ENCODE data around the gene AHNAK. TPM values are rescaled to one million over a fixed set of nuclear protein-coding genes. Genes with fewer than 3 reads are reported as not detected.
A peak's percentile ranks its signal among the peaks of the same experiment; 100 is the strongest.

AHNAK gene
- total RNA-seq, 4 donors from 2014 or later, result 227 to 400 (median 288) TPM

- Histone ChIP-seq H3K9me3 (no peaks in the 10 kb centered on the region), H3K4me3 (replicated peaks in 1 of 3) (no peak overlapping the region), H3K4me1 (peaks cover 61 to 71% of the 10 kb centered on the region in 2 donors), H3K27ac (peak overlapping the region; percentile 83 to 96 (median 91)), H3K36me3 (peaks cover 16 to 20% of the 10 kb centered on the region in 2 donors), H3K27me3 (no peaks in the 10 kb centered on the region)
- DNase-seq, result no peak
- TF ChIP-seq CTCF (IDR thresholded peaks at IDR 0.05), result no peak
- intact Hi-C loops (cut with DNase I), result no loop called here
- 49 to 63% methylated on average over 3 of the region's 3 CpGs for WGBS, 2 donors
Measured at GRCh38 chr11:62556875-62557631, 10.4 kb upstream of the AHNAK start.

- Histone ChIP-seq H3K9me3 (no peaks in the 10 kb centered on the region), H3K27ac (peak overlapping the region; percentile 83 to 96 (median 91)), H3K4me1 (peaks cover 69 to 79% of the 10 kb centered on the region in 2 donors), H3K4me3 (replicated peaks in 1 of 3) (no peak overlapping the region), H3K27me3 (no peaks in the 10 kb centered on the region), H3K36me3 (peaks cover 16 to 20% of the 10 kb centered on the region in 2 donors)
- intact Hi-C loops (cut with DNase I), result no loop called here
- WGBS, 2 donors, result 10 to 13% methylated on average over 13 to 14 of the region's 14 CpGs
- TF ChIP-seq CTCF (IDR thresholded peaks at IDR 0.05) (peak in 1 of 6 experiments; percentile 13), POLR2A (IDR thresholded peaks at IDR 0.05) (peak in 1 of 2 donors; percentile 46)
- DNase-seq, result peak; percentile 93 to 96
Measured at GRCh38 chr11:62556108-62556874, 9.7 kb upstream of the AHNAK start.

GRCh38 chr11:62555464-62556107, 9.0 kb upstream of the AHNAK start:
- TF ChIP-seq POLR2A (IDR thresholded peaks at IDR 0.05), result no peak
- no peak for TF ChIP-seq CTCF (IDR thresholded peaks at IDR 0.05)
- no peaks in the 10 kb centered on the region for H3K27me3 ChIP-seq
- no peaks in the 10 kb centered on the region for H3K9me3 ChIP-seq
- peaks cover 66 to 80% of the 10 kb centered on the region in 2 donors for H3K4me1 ChIP-seq
- H3K4me3 ChIP-seq (replicated peaks in 1 of 3), result no peak overlapping the region
- intact Hi-C loops (cut with DNase I), result no loop called here
- peak overlapping the region; percentile 83 to 96 (median 91) for H3K27ac ChIP-seq
- 25 to 32% methylated on average over 4 of the region's 4 CpGs for WGBS, 2 donors
- peak in 1 of 2 donors; percentile 36 for DNase-seq
- H3K36me3 ChIP-seq, result peaks cover 16 to 20% of the 10 kb centered on the region in 2 donors

DNA sequence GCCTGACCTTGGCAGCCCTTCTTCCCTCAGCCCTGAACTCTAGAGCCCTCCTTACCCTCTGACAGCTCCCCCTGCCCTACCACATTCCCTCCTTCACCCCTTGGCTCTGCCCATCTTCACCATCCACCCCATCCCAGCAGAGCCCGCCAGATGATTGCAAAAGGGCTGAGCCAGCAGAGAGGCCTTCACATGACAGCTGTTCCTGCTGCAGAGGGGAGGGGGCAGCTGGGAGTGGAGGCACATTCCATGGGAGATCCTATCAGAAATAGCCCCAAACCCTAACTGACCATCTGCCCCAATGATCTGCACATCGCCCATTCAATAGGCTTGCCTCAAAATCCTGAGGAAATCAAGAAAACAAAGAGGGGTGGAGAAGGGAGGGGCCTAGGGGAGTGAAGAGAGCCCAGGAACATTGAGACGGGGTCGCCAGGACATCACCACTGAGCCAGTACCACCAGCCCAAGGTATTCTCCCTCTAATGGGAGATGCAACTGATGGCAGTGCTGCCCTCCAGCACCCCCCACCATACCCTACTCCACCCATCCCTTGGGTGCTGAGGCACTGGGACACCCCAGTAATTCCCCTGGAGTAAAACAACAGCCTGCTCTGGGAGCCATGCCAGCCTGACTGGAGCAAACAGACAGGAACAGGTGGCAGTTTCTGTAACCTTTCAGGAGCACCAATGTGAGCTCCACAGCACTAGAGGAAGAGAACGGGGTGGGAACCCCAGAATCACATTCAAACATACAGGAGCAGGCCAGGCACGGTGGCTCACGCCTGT, 8.0 kb upstream of the AHNAK start:
- H3K27ac ChIP-seq, result peak overlapping the region; percentile 83 to 96 (median 91)
- intact Hi-C loops (cut with DNase I), result no loop called here
- H3K4me3 ChIP-seq (replicated peaks in 1 of 3), result no peak overlapping the region
- no peaks in the 10 kb centered on the region for H3K27me3 ChIP-seq
- TF ChIP-seq POLR2A (IDR thresholded peaks at IDR 0.05) (no peak), CTCF (IDR thresholded peaks at IDR 0.05) (no peak)
- H3K9me3 ChIP-seq, result no peaks in the 10 kb centered on the region
- 74 to 80% methylated on average over 7 of the region's 7 CpGs for WGBS, 2 donors
- peak; percentile 82 to 89 for DNase-seq
- peaks cover 68 to 81% of the 10 kb centered on the region in 2 donors for H3K4me1 ChIP-seq
- peaks cover 10 to 14% of the 10 kb centered on the region in 2 donors for H3K36me3 ChIP-seq

Data from thyroid gland (tissue), 4 donors.